Tibial artery (tissue), 4 donors: Measurements from ENCODE around the gene MGAT4A.

Experiments used
- DNase-seq, 2 donors: peaks; one replicate each; pipeline ENCODE4 v3.0.0-alpha.2; 2019
- H3K27ac ChIP-seq, 2 donors: fragments of 200-600 bp; sonication (generic) in 1 of 2; 1 replicate in 1 of 2; 2 replicates in 1 of 2; pipeline ENCODE4 v1.5.1; 2018 to 2019; ENCODE audit warnings: mild to moderate bottlenecking in 1 of 2
- H3K27me3 ChIP-seq, 2 donors: fragments of 200-600 bp; sonication (generic) in 1 of 2; one replicate each; pipeline versions ENCODE4 v1.5.1 to v1.6.0; 2016 to 2019
- H3K36me3 ChIP-seq, 3 donors: fragments of 200-600 bp; sonication (generic) in 2 of 3; one replicate each; pipeline ENCODE4 v1.5.1; 2016 to 2019; ENCODE audit warnings: mild to moderate bottlenecking in 2 of 3
- H3K4me1 ChIP-seq, 4 donors: fragments of 200-600 bp; sonication (generic) in 2 of 4; 1 replicate in 3 of 4; 2 replicates in 1 of 4; pipeline ENCODE4 v1.5.1; 2016 to 2019
- H3K4me3 ChIP-seq, 2 donors: fragments of 200-600 bp; sonication (generic) in 1 of 2; 1 replicate in 1 of 2; 2 replicates in 1 of 2; pipeline ENCODE4 v1.5.1; 2018 to 2019; ENCODE audit warnings: mild to moderate bottlenecking in 2 of 2
- H3K9me3 ChIP-seq, 3 donors: fragments of 200-600 bp; sonication (generic) in 1 of 3; one replicate each; pipeline ENCODE4 v1.5.1; 2016 to 2019
- CTCF ChIP-seq, 2 experiments: fragments of 200-600 bp in 1 of 2; fragments of 450-650 bp in 1 of 2; IDR thresholded peaks; one replicate each; pipeline ENCODE4 v1.5.1; 2017 to 2019; ENCODE audit warnings: antibody characterized with exemption in 2 of 2, mild to moderate bottlenecking in 1 of 2, moderate library complexity in 1 of 2
- intact Hi-C: fragments of 100-400 bp; cut with DNase I; formaldehyde crosslinking; loops from one replicate; pipeline ENCODE4 v1.15.0; 2023; ENCODE audit warnings: low total_unique reads

The MGAT4A gene

GRCh38 chr2:98739020-98739419 is 8.1 kb upstream of the MGAT4A start:
- Histone ChIP-seq H3K9me3 (no peaks in the 10 kb centered on the region), H3K36me3 (no peaks in the 10 kb centered on the region), H3K4me3 (no peak overlapping the region), H3K27ac (no peak overlapping the region), H3K4me1 (no peaks in the 10 kb centered on the region), H3K27me3 (no peaks in the 10 kb centered on the region)
- intact Hi-C loops: loop anchor here (10.0 kb wide), 1 partner anchor 86 kb away; no protein-coding TSS in a partner anchor
- no peak for TF ChIP-seq CTCF (IDR thresholded peaks at IDR 0.05)
- DNase-seq: no peak

- Histone ChIP-seq H3K4me1 (no peaks in the 10 kb centered on the region), H3K9me3 (no peaks in the 10 kb centered on the region), H3K27me3 (no peaks in the 10 kb centered on the region), H3K36me3 (no peaks in the 10 kb centered on the region), H3K27ac (no peak overlapping the region), H3K4me3 (no peak overlapping the region)
- no peak for DNase-seq
- intact Hi-C loops: loop anchor here (10.0 kb wide), 1 partner anchor 86 kb away; no protein-coding TSS in a partner anchor
- no peak for TF ChIP-seq CTCF (IDR thresholded peaks at IDR 0.05)
Measured at GRCh38 chr2:98738304-98738703, 7.4 kb upstream of the MGAT4A start.

- Histone ChIP-seq H3K36me3 (no peaks in the 10 kb centered on the region), H3K27ac (no peak overlapping the region), H3K27me3 (no peaks in the 10 kb centered on the region), H3K9me3 (no peaks in the 10 kb centered on the region), H3K4me3 (no peak overlapping the region), H3K4me1 (no peaks in the 10 kb centered on the region)
- intact Hi-C loops: loop anchor here (10.0 kb wide), 1 partner anchor 87 kb away; no protein-coding TSS in a partner anchor
- TF ChIP-seq CTCF (IDR thresholded peaks at IDR 0.05): no peak
- no peak for DNase-seq
Measured at GRCh38 chr2:98737848-98738247, 6.9 kb upstream of the MGAT4A start.

- Histone ChIP-seq H3K4me3 (no peak overlapping the region), H3K4me1 (peaks cover 0 to 7% (median 3%) of the 10 kb centered on the region in 4 donors), H3K27ac (no peak overlapping the region), H3K27me3 (no peaks in the 10 kb centered on the region), H3K36me3 (no peaks in the 10 kb centered on the region), H3K9me3 (no peaks in the 10 kb centered on the region)
- DNase-seq: no peak
- TF ChIP-seq CTCF (IDR thresholded peaks at IDR 0.05): no peak
- intact Hi-C loops: loop anchor here (10.0 kb wide), 1 partner anchor 88 kb away; no protein-coding TSS in a partner anchor
Measured at GRCh38 chr2:98736464-98736889, 5.5 kb upstream of the MGAT4A start.

- TF ChIP-seq CTCF (IDR thresholded peaks at IDR 0.05): no peak
- intact Hi-C loops: loop anchor here (10.0 kb wide), 1 partner anchor 90 kb away; no protein-coding TSS in a partner anchor
- Histone ChIP-seq H3K4me1 (peaks cover 0 to 7% (median 3%) of the 10 kb centered on the region in 4 donors), H3K4me3 (no peak overlapping the region), H3K36me3 (no peaks in the 10 kb centered on the region), H3K27me3 (no peaks in the 10 kb centered on the region), H3K9me3 (no peaks in the 10 kb centered on the region), H3K27ac (no peak overlapping the region)
- DNase-seq: no peak
Measured at GRCh38 chr2:98734823-98735260, 3.9 kb upstream of the MGAT4A start.
